HG03039 (cell line): ENCODE data around the gene PPFIBP1.

ENCODE experiments used
- ATAC-seq: cut with Tn5 transposase; IDR thresholded peaks from one replicate; pipeline ENCODE4 v1.9.1; 2021; ENCODE audit warnings: mild to moderate bottlenecking, moderate library complexity; ENCODE audit not compliant: unreplicated experiment

The PPFIBP1 gene

GRCh38 chr12:27511723-27512045 is 12.3 kb upstream of the PPFIBP1 start:
- ATAC-seq: no peak

- ATAC-seq: no peak
These were observed 10.7 kb upstream of the PPFIBP1 start for GRCh38 chr12:27513155-27513824.

- no peak for ATAC-seq
These were observed 8.3 kb upstream of the PPFIBP1 start for GRCh38 chr12:27515671-27516070.

GRCh38 chr12:27516625-27517024 is 7.4 kb upstream of the PPFIBP1 start:
- no peak for ATAC-seq

- no peak for ATAC-seq
These were observed 6.5 kb upstream of the PPFIBP1 start for GRCh38 chr12:27517546-27517945.

GRCh38 chr12:27517961-27518665 is 5.9 kb upstream of the PPFIBP1 start:
- ATAC-seq: no peak

GRCh38 chr12:27521066-27521465 is 2.9 kb upstream of the PPFIBP1 start:
- no peak for ATAC-seq

GRCh38 chr12:27521981-27522380 is 2.0 kb upstream of the PPFIBP1 start:
- ATAC-seq: no peak

GRCh38 chr12:27523305-27523641 is 733 bp upstream of the PPFIBP1 start:
- ATAC-seq: no peak

GRCh38 chr12:27524494-27524835 is 459 bp downstream of the PPFIBP1 start:
- no peak for ATAC-seq

GRCh38 chr12:27524839-27525753 is 1.1 kb downstream of the PPFIBP1 start:
- no peak for ATAC-seq

GRCh38 chr12:27527512-27527911 is 3.5 kb downstream of the PPFIBP1 start:
- no peak for ATAC-seq

GRCh38 chr12:27528788-27529187 is 4.8 kb downstream of the PPFIBP1 start:
- ATAC-seq: no peak

GRCh38 chr12:27530157-27530922 is 6.3 kb downstream of the PPFIBP1 start:
- ATAC-seq: no peak

- ATAC-seq: no peak
These were observed 7.9 kb downstream of the PPFIBP1 start for GRCh38 chr12:27531896-27532295.

GRCh38 chr12:27534060-27534764 is 10.2 kb downstream of the PPFIBP1 start:
- ATAC-seq: no peak

GRCh38 chr12:27534765-27535161 is 10.8 kb downstream of the PPFIBP1 start:
- ATAC-seq: no peak

GRCh38 chr12:27535318-27535717 is 11.3 kb downstream of the PPFIBP1 start:
- no peak for ATAC-seq

- no peak for ATAC-seq
These were observed 14.1 kb downstream of the PPFIBP1 start for GRCh38 chr12:27537855-27538675.

GRCh38 chr12:27539191-27539631 is 15.2 kb downstream of the PPFIBP1 start:
- no peak for ATAC-seq
